Lung (tissue), 12 donors: ENCODE data around the gene SPRTN. TPM values are rescaled to one million over a fixed set of nuclear protein-coding genes. Genes with fewer than 3 reads are reported as not detected.

Experiments
- ATAC-seq: fragments of 200-7000 bp; cut with Tn5 transposase; one replicate; pipeline ENCODE4 v1.9.1; 2020; ENCODE audit warnings: moderate number of reproducible peaks; ENCODE audit not compliant: insufficient read depth, low FRiP score
- DNase-seq, 3 donors: peaks; one replicate each; pipeline ENCODE4 v3.0.0-alpha.2; 2013 to 2017
- H3K27ac ChIP-seq, 2 donors: one replicate each; pipeline ENCODE4 v1.5.1; 2013; ENCODE audit warnings: mild to moderate bottlenecking in 2 of 2, moderate library complexity in 2 of 2, control low read depth in 1 of 2, inconsistent platforms in 1 of 2, low read depth in 1 of 2, low read length in 1 of 2
- H3K27me3 ChIP-seq, 3 donors: one replicate each; pipeline ENCODE4 v1.5.1; 2013; ENCODE audit warnings: low read length in 2 of 3; ENCODE audit not compliant: control insufficient read depth in 3 of 3, insufficient read depth in 3 of 3
- H3K36me3 ChIP-seq, 4 donors: one replicate each; pipeline ENCODE4 v1.5.1; 2013; ENCODE audit warnings: low read length in 4 of 4, mild to moderate bottlenecking in 1 of 4, moderate library complexity in 1 of 4; ENCODE audit not compliant: control insufficient read depth in 4 of 4, insufficient read depth in 4 of 4
- H3K4me1 ChIP-seq, 5 donors: one replicate each; pipeline ENCODE4 v1.5.1; 2013; ENCODE audit warnings: low read length in 5 of 5, mild to moderate bottlenecking in 2 of 5, moderate library complexity in 1 of 5; ENCODE audit not compliant: control insufficient read depth in 5 of 5, insufficient read depth in 5 of 5
- H3K4me3 ChIP-seq: one replicate; pipeline ENCODE4 v1.5.1; 2013; ENCODE audit warnings: mild to moderate bottlenecking, control low read depth, moderate library complexity
- H3K9ac ChIP-seq, 2 donors: one replicate each; pipeline ENCODE4 v1.5.1; 2013; ENCODE audit warnings: low read length in 2 of 2, control low read depth in 1 of 2; ENCODE audit not compliant: insufficient read depth in 1 of 2
- H3K9me3 ChIP-seq, 4 donors: one replicate each; pipeline ENCODE4 v1.5.1; 2013; ENCODE audit warnings: low read length in 3 of 4, mild to moderate bottlenecking in 1 of 4, moderate library complexity in 1 of 4; ENCODE audit not compliant: control insufficient read depth in 4 of 4, insufficient read depth in 3 of 4
- CTCF ChIP-seq: IDR thresholded peaks from 2 replicates; pipeline ENCODE4 v1.5.1; 2012; ENCODE audit warnings: mild to moderate bottlenecking; ENCODE audit errors: control extremely low read depth, extremely low read depth
- WGBS, 2 donors: extraction: QIAGEN DNeasy Blood & Tissue Kit; methylation state at CpG; one replicate each; pipeline ENCODE4 v1.1.7; 2013; 5-methylcytosine and 5-hydroxymethylcytosine counted together
- polyA plus RNA-seq, 2 donors: library from polyadenylated mRNA; stranded (reverse); fragments of 200-250 nt; gene quantifications; one replicate each; pipeline ENCODE4 v1.2.1, GENCODE V29; 2013
- total RNA-seq, 2 donors: library from RNA; depleted of rRNA in 1 of 2; stranded (reverse); fragments of >200 nt in 1 of 2; gene quantifications; one replicate each; pipeline ENCODE4 v1.2.1, GENCODE V29; 2014 to 2021
- donor health status: control.
- donor health status: control.
- donor health status: Bipolar disorder and iron deficiency.
- donor health status: healthy.
- donor health status: DM: yes; HTN: yes; CAD: no.

Gene SPRTN
- total and polyA plus RNA-seq, 4 donors = 3.6 to 13.5 (median 8.9) TPM

GRCh38 chr1:231310391-231310934 lies 27.6 kb upstream of the SPRTN start:
- no peaks in the 10 kb centered on the region for H3K27me3 ChIP-seq
- TF ChIP-seq CTCF = no peak
- no peak overlapping the region for H3K4me3 ChIP-seq
- ATAC-seq (no peak), DNase-seq (no peak)
- H3K27ac ChIP-seq = no peak overlapping the region
- H3K9ac ChIP-seq = no peak overlapping the region
- peaks cover 0 to 4% (median 0%) of the 10 kb centered on the region in 4 donors for H3K9me3 ChIP-seq
- H3K4me1 ChIP-seq = no peaks in the 10 kb centered on the region
- WGBS, 2 donors = 94 to 96% methylated on average over 10 of the region's 10 CpGs
- no peaks in the 10 kb centered on the region for H3K36me3 ChIP-seq

DNA sequence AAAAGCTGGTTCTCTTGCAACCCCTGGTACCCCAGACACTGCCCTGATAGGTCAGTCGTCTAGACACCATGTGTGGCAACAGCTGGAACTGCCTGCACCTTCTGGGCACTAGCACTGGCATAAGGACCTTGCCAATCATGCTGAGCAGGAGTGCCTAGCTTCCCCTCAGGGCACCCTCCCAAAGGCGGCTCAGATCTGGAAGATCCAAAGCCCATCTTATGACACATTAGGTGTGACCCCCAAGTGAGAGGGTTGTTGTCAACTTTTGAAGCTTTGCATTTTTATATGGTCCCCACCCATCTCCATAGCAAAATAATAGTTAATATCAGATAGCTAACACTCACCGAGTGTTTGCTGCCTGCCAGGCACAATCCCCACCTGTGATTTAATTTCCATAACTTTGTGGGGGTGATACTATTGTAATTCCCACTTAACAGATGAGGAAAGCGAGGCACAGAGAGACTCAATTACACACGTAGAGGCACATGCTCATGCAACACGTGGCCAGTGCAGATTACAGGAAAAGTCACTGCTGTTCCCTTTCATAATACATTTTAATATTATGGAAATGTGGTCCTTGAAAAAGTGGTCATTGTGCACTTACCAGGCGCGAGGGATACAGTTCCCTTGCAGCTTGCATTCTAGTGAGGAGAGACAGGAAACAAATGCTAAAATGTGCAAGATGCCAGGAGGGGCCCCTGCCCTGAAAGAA lies 26.2 kb upstream of the SPRTN start:
- H3K27me3 ChIP-seq = no peaks in the 10 kb centered on the region
- no peak overlapping the region for H3K9ac ChIP-seq
- H3K4me3 ChIP-seq = no peak overlapping the region
- no peak overlapping the region for H3K27ac ChIP-seq
- ATAC-seq = no peak
- peaks cover 0 to 4% (median 0%) of the 10 kb centered on the region in 4 donors for H3K9me3 ChIP-seq
- no peaks in the 10 kb centered on the region for H3K36me3 ChIP-seq
- 78 to 85% methylated on average over 8 of the region's 8 CpGs for WGBS, 2 donors
- DNase-seq = no peak
- no peaks in the 10 kb centered on the region for H3K4me1 ChIP-seq
- TF ChIP-seq CTCF = no peak

GRCh38 chr1:231312432-231312788 lies 25.7 kb upstream of the SPRTN start:
- no peaks in the 10 kb centered on the region for H3K27me3 ChIP-seq
- no peak for DNase-seq
- no peak for TF ChIP-seq CTCF

More at GRCh38 chr1:231312432-231312788, 25.7 kb upstream of the SPRTN start:
- peaks cover 0 to 2% (median 0%) of the 10 kb centered on the region in 4 donors for H3K9me3 ChIP-seq
- no peaks in the 10 kb centered on the region for H3K36me3 ChIP-seq
- no peak overlapping the region for H3K4me3 ChIP-seq
- no peak overlapping the region for H3K9ac ChIP-seq
- H3K4me1 ChIP-seq = no peaks in the 10 kb centered on the region
- H3K27ac ChIP-seq = no peak overlapping the region
- 83 to 96% methylated on average over 5 of the region's 5 CpGs for WGBS, 2 donors
- no peak for ATAC-seq
